Middle frontal gyrus (tissue), 1 donor: ENCODE data around the gene ZNF362.

Experiments used
- DNase-seq: peaks from one replicate; pipeline ENCODE4 v3.0.0-alpha.2; 2015; ENCODE audit warnings: low spot score; ENCODE audit errors: extremely low spot score

Gene ZNF362

DNA sequence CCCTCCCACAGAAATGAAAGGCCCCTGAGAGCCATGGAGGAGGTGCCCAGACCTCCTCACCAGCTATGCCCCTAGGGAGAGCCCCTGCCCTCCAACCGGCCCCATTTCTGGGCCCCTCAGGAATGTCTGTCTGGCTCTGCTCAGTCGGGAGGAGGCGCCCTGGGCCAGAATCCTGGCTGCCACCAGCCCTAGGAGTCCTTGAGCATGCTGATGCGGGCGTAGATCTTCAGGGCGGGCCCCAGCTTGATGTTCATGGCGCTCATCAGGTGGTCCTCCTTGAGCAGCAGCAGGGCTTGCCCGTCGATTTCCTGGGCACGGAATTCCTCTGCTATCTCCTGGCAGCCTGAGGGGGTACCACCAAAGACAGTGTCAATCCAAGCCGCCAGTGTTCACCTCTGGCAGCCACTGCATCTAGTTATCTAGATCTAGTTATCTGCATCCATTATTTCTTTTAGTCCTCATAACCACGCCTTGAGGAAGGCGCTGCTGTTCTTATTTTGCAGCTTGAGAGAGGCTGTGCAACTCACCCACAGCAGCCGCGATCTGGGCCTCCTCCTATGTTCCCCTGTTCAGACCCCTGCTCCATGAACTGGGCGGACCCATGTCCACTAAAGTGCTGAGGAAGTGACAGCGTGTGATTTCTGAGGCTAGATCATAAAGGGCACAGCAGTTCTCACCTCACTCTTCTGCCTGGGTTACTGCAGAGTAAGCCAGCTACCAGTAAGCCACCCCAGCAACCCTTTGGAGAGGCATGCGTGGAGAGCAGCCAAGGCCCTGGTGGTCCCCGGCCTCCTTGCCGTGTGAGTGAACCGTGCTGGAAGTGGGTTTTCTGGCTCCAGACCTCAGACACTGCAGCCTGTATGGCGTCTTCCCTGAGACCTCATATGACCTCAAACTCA is 68.6 kb downstream of the ZNF362 start:
- DNase-seq = no peak

DNA sequence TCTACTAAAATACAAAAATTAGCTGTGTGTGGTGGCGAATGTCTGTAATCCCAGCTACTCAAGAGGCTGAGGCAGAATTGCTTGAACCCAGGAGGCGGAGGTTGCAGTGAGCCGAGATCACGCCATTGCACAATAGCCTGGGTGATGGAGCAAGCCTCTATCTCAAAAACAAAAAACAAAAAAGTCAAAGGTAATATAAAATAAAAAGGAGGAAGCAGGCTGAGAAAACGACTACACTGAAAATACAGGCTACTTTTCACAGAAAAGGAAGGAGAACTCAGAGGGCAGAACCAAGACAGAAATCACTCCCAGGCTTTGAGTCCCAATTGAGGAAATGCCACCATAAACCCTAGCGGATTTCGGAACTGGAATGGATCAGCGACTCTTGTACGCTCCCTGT is 70.5 kb downstream of the ZNF362 start:
- no peak for DNase-seq

DNA sequence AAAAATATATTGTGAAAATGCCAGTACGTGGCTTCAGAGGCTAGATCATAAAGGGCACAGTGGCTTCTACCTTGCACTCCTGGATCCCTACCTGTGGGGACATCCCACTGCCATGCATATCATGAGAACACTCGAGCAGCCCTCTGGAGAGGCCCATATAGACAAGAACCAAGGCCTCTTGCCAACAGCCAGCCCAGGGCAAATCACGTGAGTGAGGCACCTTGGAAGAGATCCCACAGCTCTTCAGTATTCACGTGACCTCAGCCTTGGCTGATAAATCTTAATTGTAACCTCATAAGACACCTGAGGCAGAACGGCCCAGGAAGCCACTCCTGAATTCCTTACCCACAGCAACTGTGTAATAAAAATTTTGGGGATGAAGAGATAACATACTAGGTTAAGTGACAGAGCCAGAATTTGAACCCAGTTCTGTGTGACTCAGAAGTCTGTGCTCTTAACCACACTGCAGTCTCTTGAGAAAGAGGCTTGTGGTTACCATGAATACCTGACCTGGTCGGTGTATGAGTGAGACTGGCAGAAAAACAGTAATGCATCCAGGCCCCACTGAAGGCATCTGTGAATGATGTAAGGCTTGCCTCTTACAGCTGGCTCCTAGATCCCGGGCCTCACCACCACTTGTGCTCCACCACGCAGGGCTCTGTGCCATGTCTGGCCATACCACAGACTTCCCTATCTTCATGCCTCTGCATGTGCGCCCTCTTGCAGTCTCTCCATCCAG is 71.5 kb downstream of the ZNF362 start:
- DNase-seq = no peak

DNA sequence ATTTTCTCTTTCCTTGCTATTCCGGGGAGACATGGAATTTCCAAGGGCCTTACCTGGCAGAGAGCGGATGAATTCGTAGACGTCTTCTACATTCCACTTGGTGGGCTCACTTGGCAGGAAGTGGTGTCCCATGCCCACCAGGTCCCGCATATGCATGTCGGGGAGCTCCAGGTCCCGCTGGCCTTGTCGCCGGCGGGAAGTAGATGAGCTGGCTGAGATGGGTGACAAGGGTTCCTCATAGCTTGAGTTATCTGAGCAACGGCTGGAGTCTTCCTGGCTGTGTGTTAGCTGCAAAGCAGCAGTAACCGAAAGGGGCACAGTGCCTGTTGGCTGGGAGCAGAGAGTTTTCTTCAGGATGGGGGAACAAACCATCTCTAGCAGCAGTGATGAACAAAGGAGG is 72.5 kb downstream of the ZNF362 start:
- DNase-seq = no peak

DNA sequence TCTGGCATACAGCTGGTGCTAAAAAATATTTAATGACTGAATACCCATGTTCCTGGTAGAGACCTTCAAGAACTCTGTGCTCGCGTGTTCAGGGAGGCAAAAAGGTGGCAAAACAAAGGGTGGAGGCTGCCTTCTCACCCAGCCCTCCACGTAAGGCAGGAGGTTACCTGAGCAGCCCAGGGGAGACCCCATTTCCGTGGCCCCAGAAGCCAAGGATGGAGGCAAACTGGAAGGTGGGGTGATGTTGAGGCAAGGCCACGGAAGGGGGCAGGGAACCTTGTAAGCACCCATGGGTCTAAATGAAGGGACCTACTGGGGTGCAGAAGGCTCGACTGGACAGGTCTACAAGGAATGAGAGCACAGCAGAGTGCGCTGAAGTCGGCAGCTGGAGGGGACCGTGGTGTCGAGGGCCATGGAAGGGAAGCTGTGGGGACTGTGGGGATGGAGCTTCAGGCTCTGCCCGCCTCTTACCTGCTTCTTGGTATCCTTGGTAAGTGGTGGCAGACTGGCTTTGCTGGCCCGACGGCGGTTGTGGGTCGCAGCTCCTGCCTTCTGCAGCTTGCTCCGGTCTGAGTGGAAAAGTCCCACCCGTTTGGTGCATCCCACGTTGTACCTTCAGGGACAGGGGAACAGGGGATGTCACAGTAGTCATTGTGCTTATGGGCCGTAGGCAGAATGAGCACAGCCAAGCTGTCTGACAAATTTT is 73.5 kb downstream of the ZNF362 start:
- DNase-seq = no peak

DNA sequence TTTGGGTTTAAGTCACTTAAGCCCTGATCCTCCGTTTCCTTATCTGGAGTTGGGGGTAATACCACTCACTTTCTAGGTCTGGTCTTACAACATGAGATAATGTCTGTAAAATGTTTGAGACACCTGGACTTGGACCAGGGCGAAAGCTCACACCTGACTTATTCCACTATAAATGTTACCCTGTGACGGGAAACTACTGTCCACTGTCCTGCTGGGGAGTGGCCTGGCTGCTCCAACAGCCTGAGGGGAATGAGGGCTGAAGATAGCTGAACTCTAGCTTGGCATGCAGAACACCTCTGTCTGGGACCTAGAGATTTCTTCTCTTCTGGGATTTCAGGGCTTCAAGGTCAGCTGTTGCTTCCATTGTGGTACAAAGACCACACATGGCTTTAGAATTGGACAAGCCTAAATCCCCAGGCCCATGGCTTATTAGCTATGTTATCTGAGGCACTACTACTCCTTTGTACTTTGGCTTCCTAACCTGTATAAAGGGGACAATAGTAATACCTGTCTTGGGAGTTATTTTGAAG is 74.1 kb downstream of the ZNF362 start:
- no peak for DNase-seq

DNA sequence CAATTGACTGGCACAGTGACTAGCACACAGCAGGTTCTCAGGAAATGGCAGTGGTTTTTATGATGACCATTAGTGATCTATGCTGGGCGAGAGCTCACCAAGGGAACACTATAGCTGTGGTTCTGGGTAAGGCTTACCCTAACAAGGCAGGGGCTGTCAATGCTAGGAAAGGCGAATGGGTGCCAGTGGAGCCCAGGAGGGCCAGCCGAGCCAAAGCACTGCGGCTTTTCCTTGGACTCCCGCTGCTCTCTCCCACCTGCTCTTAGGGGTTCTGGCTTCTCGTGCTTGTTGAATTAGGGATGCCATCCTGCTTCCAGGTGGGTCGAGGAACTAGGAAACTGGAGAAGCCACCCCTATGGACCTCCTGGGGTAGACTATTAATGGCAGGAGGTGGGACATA is 74.6 kb downstream of the ZNF362 start:
- no peak for DNase-seq

DNA sequence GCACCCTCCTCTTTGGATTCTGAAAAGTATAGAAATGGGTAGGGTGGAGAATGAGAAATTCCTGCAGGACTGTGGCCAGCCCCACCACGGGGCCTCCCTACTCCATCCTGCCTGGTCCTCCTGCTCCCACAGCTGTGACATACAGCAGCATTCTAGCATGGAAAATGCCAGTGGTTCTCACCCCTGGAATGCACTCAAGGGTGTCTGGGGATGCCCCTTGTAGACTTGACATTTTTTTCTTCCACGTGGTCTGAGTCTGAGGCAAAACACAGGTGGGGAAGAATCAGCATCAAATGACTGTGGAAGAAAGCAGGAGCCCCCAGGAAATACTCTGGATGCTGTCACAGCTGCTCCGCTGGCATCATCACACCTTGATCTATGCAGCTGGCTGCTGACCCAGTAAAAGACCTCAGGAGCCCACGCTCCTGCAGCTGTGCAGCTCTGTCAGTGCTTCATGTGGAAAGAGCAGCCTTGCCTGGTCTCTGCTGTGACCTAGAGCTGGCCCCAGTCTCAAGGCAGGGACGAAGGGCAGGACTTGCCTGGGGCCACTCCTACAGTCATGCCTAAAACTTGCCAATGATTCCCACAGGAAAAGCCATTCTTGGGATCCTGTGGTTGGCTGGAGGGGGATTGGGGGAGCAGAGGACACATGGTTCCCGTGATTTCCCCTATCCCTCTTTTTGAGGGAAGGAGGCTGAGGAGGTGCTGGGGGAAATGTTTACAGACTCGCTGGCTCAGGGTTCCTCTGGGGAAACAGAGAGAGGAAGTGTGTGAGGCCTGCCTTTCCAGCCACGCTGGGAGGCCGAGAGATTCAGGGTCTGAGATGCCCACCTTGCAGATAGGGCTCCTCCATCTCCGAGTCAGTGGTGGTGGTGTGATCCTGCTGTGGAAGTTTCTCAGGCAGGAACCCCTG is 75.4 kb downstream of the ZNF362 start:
- DNase-seq = no peak

DNA sequence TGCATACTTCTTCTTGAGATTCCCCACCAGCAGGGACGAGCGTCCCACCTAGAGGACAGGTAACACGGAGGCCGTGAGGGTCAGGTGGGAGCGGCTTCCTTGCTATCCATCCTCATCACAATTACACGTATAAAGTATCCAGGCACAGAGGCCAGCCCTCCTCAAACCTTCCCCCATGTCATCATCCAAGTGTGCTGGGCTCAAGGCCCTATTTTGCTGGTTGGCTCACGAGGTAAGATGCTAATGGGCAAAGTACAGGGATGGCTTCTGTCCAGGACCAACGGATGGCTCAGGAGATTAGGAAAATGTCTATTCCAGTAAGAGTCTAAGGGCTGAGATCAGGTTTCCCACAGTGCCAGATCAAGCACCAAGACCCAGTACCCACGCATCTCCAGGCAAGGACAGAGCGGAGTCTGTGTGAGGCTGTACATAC is 76.1 kb downstream of the ZNF362 start:
- DNase-seq = no peak

DNA sequence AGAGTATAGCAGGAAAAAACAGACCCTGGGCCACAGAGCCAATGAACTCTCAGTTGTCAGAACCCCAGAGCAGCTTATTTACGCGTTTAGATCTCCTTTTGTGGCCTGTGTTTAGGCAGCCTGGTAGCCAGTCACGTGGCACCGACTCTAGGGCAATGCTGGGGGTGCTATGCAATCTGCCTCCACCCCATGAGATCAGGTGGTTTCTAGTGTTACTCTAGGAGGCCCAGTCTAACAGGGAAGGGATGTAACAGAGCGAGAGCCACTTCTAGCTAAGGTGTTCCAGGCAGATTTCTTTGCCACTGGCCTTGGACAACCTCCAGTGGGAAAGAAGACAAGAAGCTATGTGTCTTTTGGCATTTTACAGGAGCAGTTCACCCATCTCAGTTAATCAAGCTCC is 76.6 kb downstream of the ZNF362 start:
- DNase-seq = no peak

DNA sequence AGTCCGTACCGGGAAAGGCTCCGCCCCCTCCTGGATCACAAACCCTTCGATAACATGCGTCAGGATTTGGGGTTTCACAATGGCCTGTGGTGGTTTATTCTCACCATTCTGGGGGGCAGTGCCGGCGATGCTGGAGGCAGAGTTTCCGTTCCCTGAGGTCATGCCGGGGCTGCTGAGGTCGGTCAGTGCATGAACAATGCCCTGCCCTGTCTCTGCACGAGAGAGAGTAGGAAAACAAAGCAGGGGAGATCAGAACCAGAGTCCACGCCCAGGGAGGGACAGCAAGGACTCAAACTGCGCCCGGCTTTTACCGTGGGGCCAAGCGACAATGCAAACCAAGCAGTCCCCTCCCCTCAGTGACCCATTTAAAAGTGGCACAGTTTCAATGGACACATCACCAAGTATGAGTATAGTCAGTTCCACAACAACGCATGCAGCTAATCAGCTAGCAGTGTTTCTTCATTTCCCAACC is 77.8 kb downstream of the ZNF362 start:
- DNase-seq = no peak

DNA sequence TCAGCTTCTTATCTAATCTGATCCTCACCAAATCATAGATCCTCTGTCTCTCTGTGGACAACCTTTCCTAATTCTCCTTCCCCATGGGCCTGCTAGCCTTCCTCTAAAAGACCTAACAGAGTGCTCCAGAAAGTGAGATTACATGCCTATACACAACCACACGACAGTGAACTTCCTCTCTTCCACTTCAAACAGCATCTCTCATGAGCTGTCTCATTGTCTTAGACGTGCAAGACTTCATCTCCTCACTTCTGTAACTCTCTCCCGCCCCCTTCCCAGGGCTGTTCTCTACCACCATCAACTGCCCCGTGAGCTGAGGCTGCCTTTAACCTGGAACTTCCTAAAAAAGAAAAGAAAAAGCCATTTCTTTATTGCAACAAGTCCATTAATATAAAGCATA is 78.7 kb downstream of the ZNF362 start:
- no peak for DNase-seq

DNA sequence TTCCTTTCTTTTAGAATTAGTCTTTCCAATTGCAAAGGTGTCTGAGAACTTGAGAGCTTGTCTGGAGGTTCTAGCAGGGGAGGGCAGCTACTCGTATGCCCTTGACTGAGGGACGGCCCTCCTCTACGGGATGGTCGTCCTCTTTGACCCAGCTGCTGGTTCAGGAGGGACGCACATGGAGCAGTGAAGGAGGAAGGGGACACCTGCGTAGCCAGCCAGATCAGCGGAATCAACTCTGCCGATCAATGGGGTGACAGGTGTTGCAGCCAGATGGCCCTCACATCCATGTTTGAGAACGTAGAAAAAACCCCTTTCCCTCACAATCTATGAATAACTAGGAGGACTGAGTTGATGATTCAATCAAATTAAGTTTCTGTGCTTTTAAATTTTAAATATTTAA is 80.3 kb downstream of the ZNF362 start:
- no peak for DNase-seq

DNA sequence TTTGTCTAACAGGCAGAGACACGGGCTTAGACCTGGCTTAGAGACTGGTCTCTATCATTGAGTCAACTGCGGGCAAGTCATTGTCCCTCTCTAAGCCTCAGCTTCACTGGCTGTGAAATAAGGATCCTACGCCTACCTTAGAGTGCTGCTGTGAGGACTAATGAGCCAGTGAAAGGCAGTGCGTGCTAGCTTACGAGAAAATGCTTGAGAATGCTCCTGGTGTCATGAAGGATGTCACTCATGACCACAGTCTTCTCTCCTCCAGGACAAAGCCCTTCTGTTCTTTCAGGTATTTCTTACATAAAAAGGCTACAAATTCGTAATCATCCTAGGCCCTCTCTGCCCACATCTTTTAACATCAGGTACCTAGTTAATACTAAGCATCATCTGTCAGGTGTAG is 81.1 kb downstream of the ZNF362 start:
- no peak for DNase-seq

DNA sequence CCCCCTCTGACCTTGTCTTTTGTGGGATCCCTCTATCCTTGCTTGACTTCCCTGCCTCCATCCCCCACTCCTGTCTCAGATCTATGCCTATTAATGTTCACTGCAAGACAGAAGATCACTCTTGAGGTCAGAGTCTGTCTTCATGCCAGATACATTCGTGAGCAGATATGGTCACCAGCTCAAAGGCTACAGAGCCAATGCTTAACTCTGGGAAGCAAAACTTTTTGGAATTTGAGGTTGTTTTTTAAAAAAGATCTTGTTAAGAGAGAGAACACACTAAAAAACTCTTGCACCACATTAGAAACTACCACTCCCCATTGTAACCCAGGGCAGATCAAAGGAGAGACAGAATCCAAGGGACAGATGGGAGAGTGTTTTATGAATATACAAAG is 81.8 kb downstream of the ZNF362 start:
- no peak for DNase-seq

DNA sequence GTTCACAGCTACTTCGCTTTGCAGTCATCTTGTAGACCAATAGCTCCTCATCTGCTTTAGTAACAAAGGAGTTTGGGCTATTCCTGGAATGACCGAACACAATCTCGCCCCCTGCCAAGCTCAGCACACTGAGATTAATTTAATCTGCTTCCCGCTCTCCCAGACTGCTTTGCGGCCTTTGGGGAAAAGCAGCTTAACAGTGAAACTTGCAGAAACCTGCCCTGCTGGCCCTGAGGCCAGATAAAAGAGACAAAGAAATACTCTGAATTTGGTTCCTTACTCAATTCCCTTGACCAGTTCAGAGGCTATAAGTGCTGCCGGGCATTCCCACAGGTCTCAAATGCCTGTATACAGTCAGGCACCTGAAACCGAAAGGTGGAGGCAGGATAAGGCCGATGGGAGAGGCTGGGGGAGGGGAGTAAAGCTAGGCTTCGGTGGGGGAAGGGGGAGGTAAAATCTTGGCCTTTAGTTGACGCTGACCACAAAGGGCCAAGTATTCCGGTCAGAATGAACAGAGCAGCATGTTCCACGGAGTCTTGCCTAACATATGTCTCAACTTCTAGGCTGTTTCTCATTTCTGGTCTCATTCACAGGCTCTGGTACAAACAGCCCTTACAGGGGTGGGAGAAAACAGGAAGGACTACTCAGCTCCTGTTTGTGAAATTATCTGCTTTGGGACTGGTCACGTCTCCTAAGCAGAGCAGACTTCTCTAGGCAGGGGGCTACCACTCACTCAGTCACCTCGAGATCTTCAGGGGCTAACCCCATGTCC is 82.3 kb downstream of the ZNF362 start:
- DNase-seq = no peak

DNA sequence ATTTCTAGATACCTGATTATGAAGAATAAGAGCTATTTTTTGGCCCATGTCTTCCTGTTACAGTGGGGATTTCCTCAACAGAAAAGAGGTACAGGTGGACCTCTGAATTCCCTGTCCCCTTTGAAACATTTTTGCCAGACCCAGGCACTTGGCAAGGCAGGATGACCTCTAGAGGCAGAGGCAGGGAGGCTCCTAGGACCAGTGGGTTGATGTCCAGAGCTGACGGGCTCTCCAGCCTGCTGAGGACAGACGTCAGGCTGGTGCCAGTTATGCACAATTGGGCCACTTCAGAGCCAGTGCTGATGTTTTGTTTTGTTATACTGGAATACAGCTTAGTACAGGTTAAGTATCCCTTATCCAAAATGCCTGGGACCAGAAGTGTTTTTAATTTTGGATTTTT is 83.1 kb downstream of the ZNF362 start:
- no peak for DNase-seq

DNA sequence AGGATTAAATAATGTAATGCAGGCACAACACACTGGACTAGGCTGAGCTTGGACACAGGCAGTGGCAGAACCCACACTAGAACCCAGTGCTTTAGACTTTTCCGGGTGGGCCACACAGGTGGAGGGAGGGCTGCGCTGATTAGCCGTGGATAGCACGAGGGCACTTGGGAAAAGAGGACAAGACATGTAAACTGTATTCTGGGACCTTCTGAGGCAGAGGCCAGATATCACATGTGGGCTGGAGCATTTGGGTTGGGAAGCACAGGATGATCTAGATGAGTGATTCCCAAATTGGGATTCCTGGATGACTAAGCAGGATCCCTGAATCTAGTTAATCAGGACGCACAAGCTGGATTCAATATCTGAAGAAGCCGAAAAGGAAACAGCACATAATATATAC is 84.9 kb downstream of the ZNF362 start:
- no peak for DNase-seq

DNA sequence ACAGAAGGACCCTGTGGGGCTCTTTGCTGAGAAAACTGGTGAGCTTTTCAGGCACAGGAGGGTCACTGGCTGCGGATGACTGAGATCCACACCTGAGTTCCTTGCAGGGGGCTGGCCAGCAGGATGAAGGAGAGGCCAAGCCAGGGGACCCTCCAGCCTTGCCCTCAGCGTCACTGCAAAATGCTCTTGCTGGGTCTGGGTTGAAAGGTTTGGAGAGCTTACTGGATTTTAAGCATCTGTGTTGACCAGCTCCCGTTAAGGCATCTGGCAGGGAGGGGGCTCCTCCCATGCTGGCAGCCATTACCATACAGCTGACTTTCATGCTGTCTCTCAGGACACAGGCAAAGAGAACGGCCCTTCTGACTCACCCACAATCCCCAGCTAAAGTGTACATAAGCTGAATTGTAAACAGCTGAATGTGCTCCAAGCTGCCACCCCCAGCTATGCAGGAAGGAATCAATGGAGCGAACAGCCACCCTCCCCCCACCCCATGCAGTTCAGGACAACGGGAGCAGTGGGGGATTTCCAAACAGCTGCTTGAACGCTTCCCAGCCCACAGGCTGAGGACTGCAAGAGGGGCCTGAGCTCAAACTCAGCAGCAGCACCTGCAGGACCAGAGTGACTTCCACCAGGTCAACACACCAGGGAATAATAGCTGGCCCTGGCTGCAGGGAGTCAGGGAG is 85.9 kb downstream of the ZNF362 start:
- no peak for DNase-seq
